Hepatocyte (in vitro differentiated cells): ENCODE results near the gene DLX4.

Experiments used
- EZH2phosphoT487 ChIP-seq: fragments of 200-600 bp; sonication (generic); IDR thresholded peaks from one replicate; pipeline ENCODE4 v1.6.1; 2018; ENCODE audit warnings: antibody characterized with exemption, mild to moderate bottlenecking, low read depth, moderate library complexity; ENCODE audit not compliant: unreplicated experiment, severe bottlenecking
- TF ChIP-seq, protein P1 (sequence below): fragments of 200-600 bp; sonication (generic); IDR thresholded peaks from 2 replicates; pipeline ENCODE4 v1.5.1; 2016; ENCODE audit warnings: antibody characterized with exemption, mild to moderate bottlenecking; ENCODE audit not compliant: poor library complexity

DNA sequence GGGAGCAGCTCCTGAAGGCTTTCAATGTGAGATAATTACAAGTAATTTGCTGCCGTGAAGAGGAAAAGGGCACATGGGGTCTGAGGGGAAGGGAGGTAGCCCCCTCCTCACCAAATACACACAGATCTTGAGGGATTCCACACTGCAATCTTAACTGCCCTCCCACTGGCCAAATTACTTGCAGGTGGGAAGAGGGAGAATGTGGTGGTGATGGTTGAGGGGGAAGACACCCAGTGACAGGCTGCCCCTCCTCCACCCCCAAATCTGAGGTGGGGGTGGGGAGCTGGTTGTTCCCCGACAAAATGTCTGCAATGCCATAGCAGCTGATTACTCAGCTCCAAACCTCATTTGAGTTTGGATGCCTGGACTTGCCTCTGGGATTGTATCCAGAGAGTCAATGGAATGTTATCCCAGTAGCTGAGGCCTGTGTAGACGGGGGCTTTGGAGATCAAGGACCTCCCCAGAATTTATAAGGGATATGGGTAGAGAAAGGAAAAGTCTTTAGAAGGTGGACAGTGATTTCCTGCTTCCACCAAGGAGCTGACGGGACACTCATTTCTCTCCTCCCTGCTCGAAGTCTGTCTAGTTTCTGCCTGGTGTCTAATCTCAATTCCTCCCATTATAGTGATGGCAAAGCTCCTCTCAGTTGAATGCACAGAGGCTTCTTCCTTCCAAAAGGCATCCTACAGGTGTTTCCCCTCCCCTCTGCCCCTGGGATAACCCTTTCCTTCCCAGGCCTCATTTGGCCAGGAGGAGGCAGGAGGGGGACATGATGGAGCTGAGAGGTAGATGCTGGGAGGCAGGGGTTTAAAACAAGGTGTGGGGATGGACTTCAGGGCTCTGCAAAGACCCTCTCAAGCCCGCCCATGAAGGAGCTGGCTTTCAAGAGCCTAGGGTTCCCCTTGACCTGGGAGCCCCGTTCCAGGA lies 8.7 kb downstream of the DLX4 start:
- TF ChIP-seq, protein P1, sequence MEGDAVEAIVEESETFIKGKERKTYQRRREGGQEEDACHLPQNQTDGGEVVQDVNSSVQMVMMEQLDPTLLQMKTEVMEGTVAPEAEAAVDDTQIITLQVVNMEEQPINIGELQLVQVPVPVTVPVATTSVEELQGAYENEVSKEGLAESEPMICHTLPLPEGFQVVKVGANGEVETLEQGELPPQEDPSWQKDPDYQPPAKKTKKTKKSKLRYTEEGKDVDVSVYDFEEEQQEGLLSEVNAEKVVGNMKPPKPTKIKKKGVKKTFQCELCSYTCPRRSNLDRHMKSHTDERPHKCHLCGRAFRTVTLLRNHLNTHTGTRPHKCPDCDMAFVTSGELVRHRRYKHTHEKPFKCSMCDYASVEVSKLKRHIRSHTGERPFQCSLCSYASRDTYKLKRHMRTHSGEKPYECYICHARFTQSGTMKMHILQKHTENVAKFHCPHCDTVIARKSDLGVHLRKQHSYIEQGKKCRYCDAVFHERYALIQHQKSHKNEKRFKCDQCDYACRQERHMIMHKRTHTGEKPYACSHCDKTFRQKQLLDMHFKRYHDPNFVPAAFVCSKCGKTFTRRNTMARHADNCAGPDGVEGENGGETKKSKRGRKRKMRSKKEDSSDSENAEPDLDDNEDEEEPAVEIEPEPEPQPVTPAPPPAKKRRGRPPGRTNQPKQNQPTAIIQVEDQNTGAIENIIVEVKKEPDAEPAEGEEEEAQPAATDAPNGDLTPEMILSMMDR = no peak
- no peak for TF ChIP-seq EZH2phosphoT487
